Osteoblast (primary cell): ENCODE measurements around the gene CALR. TPM values are rescaled to one million over a fixed set of nuclear protein-coding genes. Genes with fewer than 3 reads are reported as not detected.
A peak's percentile ranks its signal among the peaks of the same experiment; 100 is the strongest.

Experiments
- DNase-seq: peaks from one replicate; pipeline ENCODE4 v3.0.0; 2011; ENCODE audit warnings: low spot score, mixed read lengths; ENCODE audit not compliant: insufficient read length; ENCODE audit errors: missing footprints
- H2AFZ ChIP-seq: 2 replicates; pipeline ENCODE4 v1.6.0; 2011; ENCODE audit warnings: mild to moderate bottlenecking, low read length
- H3K27ac ChIP-seq: 2 replicates; pipeline ENCODE4 v1.5.1; 2011; ENCODE audit warnings: mild to moderate bottlenecking, low read depth, low read length, moderate library complexity
- H3K27me3 ChIP-seq: 2 replicates; pipeline ENCODE4 v1.6.0; 2012; ENCODE audit warnings: mild to moderate bottlenecking, control low read depth, inconsistent platforms, low read length, moderate library complexity; ENCODE audit not compliant: insufficient read depth
- H3K36me3 ChIP-seq: 2 replicates; pipeline ENCODE4 v1.5.1; 2011; ENCODE audit warnings: mild to moderate bottlenecking, low read length, control low read depth, moderate library complexity; ENCODE audit not compliant: insufficient read depth
- H3K4me1 ChIP-seq: 2 replicates; pipeline ENCODE4 v1.5.1; 2011; ENCODE audit warnings: mild to moderate bottlenecking, low read length, control low read depth, moderate library complexity; ENCODE audit not compliant: insufficient read depth
- H3K4me2 ChIP-seq: 2 replicates; pipeline ENCODE4 v1.6.0; 2011; ENCODE audit warnings: mild to moderate bottlenecking, low read length; ENCODE audit not compliant: insufficient read depth
- H3K4me3 ChIP-seq: fragments of 200-600 bp; sonication (generic); 3 replicates; pipeline ENCODE4 v1.5.1; 2012; ENCODE audit warnings: mild to moderate bottlenecking, low read length, inconsistent platforms; ENCODE audit not compliant: insufficient read depth
- H3K79me2 ChIP-seq: 2 replicates; pipeline ENCODE4 v1.6.0; 2012; ENCODE audit warnings: mild to moderate bottlenecking, low read length, control low read depth, inconsistent platforms; ENCODE audit not compliant: insufficient read depth
- H3K9me3 ChIP-seq: 2 replicates; pipeline ENCODE4 v1.5.1; 2011; ENCODE audit warnings: low read depth, low read length, control low read depth
- H4K20me1 ChIP-seq: 2 replicates; pipeline ENCODE4 v1.6.0; 2012; ENCODE audit warnings: mild to moderate bottlenecking, low read length, control low read depth; ENCODE audit not compliant: insufficient read depth
- total RNA-seq: library from RNA; depleted of rRNA; stranded (reverse); fragments of >200 nt; gene quantifications from 2 replicates; pipeline ENCODE4 v1.2.3, GENCODE V29; 2012
- TF ChIP-seq, protein P1 (sequence below): IDR thresholded peaks from 2 replicates; pipeline ENCODE4 v1.5.1; 2011; ENCODE audit warnings: mild to moderate bottlenecking, low read depth, low read length, moderate library complexity; ENCODE audit errors: extremely low read depth

The CALR gene
- total RNA-seq, 1 donor: 1,685 TPM

DNA sequence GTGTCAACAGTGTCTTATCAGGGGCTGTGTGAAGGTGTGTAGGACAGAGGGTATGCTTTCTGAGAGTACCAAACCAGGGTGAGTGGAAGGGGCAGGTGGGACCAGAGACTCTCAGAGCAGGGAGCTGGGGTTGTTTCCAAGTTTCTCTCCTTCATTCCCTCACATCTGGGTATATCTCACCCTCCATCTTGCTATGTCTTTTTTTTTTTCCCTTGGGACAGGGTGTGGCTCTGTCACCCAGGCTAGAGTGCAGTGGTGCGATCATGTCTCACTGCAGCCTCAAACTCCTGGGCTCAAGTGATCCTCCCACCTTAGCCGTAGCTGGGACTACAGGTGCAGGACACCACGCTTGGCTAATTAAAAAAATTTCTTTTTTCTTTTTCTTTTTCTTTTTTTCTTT is 41.6 kb downstream of the CALR start:
- peak; percentile 83 for DNase-seq
- no peaks in the 10 kb centered on the region for H4K20me1 ChIP-seq
- H3K4me1 ChIP-seq: peaks cover 11% of the 10 kb centered on the region
- TF ChIP-seq, protein P1, sequence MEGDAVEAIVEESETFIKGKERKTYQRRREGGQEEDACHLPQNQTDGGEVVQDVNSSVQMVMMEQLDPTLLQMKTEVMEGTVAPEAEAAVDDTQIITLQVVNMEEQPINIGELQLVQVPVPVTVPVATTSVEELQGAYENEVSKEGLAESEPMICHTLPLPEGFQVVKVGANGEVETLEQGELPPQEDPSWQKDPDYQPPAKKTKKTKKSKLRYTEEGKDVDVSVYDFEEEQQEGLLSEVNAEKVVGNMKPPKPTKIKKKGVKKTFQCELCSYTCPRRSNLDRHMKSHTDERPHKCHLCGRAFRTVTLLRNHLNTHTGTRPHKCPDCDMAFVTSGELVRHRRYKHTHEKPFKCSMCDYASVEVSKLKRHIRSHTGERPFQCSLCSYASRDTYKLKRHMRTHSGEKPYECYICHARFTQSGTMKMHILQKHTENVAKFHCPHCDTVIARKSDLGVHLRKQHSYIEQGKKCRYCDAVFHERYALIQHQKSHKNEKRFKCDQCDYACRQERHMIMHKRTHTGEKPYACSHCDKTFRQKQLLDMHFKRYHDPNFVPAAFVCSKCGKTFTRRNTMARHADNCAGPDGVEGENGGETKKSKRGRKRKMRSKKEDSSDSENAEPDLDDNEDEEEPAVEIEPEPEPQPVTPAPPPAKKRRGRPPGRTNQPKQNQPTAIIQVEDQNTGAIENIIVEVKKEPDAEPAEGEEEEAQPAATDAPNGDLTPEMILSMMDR: no peak
- H3K9me3 ChIP-seq: no peaks in the 10 kb centered on the region
- H3K36me3 ChIP-seq: no peaks in the 10 kb centered on the region
- no peak overlapping the region for H3K4me2 ChIP-seq
- peaks cover 4% of the 10 kb centered on the region for H3K27me3 ChIP-seq
- no peak overlapping the region for H2AFZ ChIP-seq
- no peaks in the 10 kb centered on the region for H3K79me2 ChIP-seq
- no peak overlapping the region for H3K4me3 ChIP-seq
- no peak overlapping the region for H3K27ac ChIP-seq

DNA sequence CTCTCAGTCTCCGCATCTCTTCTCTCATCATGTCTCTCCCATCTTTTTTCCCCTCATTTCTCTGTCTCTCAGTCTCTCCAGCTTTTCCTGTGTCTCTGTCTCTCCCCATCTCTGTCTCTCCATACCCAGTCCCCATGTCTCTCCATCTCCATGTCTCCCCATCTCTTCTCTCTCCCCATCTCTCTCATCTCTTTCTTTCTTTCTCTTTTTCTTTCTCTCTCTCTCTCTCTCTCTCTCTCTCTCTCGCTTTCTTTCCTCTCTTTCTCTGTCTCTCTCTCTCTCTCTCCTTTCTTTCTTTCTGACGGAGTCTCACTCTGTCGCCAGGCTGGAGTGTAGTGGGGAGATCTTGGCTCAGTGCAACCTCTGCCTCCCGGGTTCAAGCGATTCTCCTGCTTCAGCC is 44.2 kb downstream of the CALR start:
- H3K79me2 ChIP-seq: no peaks in the 10 kb centered on the region
- TF ChIP-seq, protein P1: no peak
- H3K36me3 ChIP-seq: no peaks in the 10 kb centered on the region
- no peaks in the 10 kb centered on the region for H3K9me3 ChIP-seq
- H3K4me3 ChIP-seq: no peak overlapping the region
- peaks cover 4% of the 10 kb centered on the region for H3K27me3 ChIP-seq
- DNase-seq: no peak
- H3K4me2 ChIP-seq: no peak overlapping the region
- H4K20me1 ChIP-seq: no peaks in the 10 kb centered on the region
- H3K4me1 ChIP-seq: peaks cover 16% of the 10 kb centered on the region
- H3K27ac ChIP-seq: no peak overlapping the region
- no peak overlapping the region for H2AFZ ChIP-seq

DNA sequence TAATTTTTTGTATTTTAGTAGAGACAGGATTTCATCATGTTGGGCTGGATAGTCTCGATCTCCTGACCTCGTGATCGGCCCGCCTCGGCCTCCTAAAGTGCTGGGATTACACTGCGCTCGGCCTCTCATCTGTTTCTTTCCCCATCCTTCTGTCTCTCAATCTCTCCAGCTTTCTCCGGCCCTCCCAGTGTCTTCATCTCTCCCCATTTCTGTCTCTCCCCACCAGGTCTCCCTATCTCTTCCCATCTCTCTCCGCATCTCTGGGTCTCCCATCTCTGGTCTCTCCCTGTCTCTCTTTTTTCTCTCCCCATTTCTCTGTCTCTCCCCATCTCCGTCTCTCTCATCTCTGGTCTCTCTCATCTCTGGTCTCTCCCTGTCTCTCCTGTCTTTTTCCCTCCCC is 44.7 kb downstream of the CALR start:
- Histone ChIP-seq H3K36me3 (no peaks in the 10 kb centered on the region), H4K20me1 (no peaks in the 10 kb centered on the region), H3K4me2 (peak overlapping the region; percentile 79), H3K4me1 (peaks cover 16% of the 10 kb centered on the region), H2AFZ (peak overlapping the region; percentile 92), H3K4me3 (peak overlapping the region; percentile 68), H3K79me2 (no peaks in the 10 kb centered on the region), H3K27ac (no peak overlapping the region), H3K9me3 (no peaks in the 10 kb centered on the region), H3K27me3 (peaks cover 4% of the 10 kb centered on the region)
- DNase-seq: no peak
- TF ChIP-seq, protein P1: no peak

DNA sequence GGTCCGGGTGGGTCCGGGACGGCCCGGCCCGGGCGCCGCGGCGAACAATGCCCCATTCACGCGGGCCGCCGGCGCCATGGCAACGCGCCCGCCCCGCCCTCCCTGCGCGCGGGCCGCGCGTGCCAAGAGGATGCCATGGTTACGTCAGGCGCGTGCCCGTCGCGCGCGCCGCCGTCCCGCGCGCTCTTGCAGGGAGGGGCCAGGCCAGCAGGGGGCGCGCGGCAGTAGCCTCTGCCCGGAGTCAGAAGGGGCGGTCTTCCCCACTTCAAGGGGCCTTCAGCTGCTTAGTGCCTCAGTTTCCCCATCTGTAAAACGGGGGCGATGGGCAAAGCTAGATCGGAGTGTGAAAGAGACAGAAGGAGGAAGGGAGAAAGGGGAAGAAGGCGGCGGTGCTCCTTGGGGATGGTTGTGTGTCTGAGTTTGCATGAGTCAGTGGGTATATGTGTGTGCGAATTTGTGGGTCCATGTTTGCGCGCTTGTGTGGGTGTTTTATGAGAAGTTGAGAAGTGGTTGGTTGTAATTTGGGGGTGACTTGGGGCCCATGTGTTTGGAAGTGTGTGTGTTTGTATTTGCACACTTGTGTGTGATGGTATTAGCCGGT is 45.2 kb downstream of the CALR start:
- Histone ChIP-seq H3K27ac (no peak overlapping the region), H3K36me3 (no peaks in the 10 kb centered on the region), H2AFZ (peak overlapping the region; percentile 92), H3K4me2 (peak overlapping the region; percentile 79), H3K27me3 (peaks cover 4% of the 10 kb centered on the region), H3K9me3 (no peaks in the 10 kb centered on the region), H3K4me3 (peak overlapping the region; percentile 68), H3K4me1 (peaks cover 16% of the 10 kb centered on the region), H3K79me2 (no peaks in the 10 kb centered on the region), H4K20me1 (no peaks in the 10 kb centered on the region)
- TF ChIP-seq, protein P1: peak; percentile 70
- DNase-seq: peak; percentile 99
